Measurements from ENCODE around the gene FDCSP.

DNA sequence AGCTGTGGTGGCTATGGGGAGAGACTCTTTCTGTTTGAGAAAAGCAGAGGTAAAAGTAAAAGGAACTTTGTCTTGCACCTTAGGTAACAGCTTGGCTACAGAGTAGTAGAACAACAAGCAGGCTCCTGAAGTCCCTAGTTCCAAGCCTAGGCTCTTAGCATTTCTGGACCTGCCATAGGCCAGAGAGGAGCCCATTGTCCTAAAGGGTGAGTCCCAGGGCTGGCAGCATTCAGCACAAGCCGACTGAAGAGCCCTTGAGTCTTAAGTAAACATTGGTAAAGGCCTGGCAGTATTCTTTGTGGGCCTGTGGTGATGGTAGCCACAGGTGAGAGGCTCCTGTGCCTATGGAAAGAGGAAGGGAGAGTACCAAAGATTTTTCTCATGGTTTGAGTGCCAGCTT, 54.6 kb downstream of the FDCSP start:
- TF ChIP-seq CTCF (conservative IDR thresholded peaks at IDR 0.05) (no peak), EZH2 (IDR thresholded peaks at IDR 0.05; ENCODE audit: low read depth) (no peak)
